ENCODE measurements around the gene CD1D. TPM values are rescaled to one million over a fixed set of nuclear protein-coding genes. Genes with fewer than 3 reads are reported as not detected.

The CD1D gene
- total RNA-seq, 4 donors from 2014 or later, result 0.38 to 11.2 (median 1.5) TPM

DNA sequence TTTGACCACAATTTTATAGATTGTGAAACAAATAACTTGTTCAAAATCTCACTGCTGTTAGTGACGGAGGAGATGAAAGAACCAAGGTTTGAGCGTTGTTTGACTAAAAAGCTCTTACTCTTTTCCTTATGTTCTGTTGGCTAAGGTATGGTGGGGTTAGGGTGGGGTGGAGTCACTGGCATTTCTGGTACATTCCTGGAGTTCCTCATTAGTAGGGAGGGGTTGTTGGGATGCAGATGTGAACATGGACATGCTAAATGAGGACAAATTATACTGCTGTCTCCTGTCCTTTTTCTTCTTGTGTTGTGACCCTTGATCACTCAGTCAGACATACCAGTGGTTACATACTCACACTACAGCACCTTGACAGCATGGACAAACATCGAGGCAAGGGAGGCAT, 26.2 kb upstream of the CD1D start:
- TF ChIP-seq, protein P1, sequence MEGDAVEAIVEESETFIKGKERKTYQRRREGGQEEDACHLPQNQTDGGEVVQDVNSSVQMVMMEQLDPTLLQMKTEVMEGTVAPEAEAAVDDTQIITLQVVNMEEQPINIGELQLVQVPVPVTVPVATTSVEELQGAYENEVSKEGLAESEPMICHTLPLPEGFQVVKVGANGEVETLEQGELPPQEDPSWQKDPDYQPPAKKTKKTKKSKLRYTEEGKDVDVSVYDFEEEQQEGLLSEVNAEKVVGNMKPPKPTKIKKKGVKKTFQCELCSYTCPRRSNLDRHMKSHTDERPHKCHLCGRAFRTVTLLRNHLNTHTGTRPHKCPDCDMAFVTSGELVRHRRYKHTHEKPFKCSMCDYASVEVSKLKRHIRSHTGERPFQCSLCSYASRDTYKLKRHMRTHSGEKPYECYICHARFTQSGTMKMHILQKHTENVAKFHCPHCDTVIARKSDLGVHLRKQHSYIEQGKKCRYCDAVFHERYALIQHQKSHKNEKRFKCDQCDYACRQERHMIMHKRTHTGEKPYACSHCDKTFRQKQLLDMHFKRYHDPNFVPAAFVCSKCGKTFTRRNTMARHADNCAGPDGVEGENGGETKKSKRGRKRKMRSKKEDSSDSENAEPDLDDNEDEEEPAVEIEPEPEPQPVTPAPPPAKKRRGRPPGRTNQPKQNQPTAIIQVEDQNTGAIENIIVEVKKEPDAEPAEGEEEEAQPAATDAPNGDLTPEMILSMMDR (IDR thresholded peaks at IDR 0.05; ENCODE audit: low read depth), result no peak

DNA sequence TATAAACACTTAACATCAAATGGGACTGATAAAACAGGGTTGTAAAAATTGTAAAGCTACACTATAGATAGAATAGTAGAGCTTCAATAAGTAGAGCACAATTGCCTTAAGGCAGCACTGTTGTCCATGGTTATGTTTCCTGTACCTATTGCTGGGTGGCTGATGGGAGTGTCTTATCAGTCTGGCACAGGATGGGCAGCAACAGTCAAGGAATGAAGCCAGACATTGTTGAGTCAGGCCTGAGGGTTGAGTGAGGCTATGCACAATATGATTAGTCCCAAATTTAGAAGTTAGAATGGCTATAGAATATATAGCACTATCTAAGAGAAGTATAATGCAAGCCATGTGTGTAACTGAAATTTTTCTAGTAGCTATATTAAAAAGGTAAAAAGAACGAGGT, 25.0 kb upstream of the CD1D start:
- TF ChIP-seq, protein P1 (IDR thresholded peaks at IDR 0.05; ENCODE audit: low read depth), result no peak

DNA sequence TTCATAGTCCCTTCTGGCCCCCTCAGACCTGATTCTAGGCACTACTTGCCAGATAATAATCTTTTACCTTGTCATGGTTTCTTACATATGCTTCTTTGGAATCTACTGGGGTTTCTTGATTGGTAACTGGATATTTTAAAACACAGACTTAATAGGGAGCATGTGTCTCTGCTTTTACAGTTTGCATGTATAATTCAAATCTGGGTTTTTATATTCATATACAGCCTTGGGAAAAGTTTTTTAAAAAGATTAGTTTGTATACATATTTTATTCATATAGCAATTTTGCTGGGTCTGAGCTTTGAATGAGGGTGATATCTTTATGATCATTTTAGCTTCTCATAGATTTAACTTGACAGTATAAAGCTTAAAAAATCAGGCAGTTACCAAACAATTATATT, 21.1 kb upstream of the CD1D start:
- TF ChIP-seq, protein P1 (IDR thresholded peaks at IDR 0.05; ENCODE audit: low read depth), result no peak

DNA sequence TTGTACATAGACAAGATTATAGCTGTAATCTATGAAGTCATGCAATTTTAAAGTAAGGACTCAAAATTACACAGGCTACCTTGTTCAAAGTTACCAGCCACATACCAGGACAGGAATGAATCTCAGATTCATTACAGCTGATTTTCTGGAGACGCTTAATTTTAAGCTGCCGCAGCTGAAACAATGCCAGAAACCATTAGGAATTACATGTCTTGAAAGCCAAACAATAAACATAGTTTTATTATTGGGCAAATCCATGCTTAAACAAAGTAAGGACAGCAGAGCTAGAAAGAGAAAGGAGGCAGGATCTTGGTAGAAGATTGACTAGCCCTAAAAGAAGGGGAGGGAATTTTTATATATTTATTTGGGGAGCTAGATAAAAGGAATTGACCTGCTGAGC, 19.2 kb upstream of the CD1D start:
- TF ChIP-seq, protein P1 (IDR thresholded peaks at IDR 0.05; ENCODE audit: low read depth), result no peak

DNA sequence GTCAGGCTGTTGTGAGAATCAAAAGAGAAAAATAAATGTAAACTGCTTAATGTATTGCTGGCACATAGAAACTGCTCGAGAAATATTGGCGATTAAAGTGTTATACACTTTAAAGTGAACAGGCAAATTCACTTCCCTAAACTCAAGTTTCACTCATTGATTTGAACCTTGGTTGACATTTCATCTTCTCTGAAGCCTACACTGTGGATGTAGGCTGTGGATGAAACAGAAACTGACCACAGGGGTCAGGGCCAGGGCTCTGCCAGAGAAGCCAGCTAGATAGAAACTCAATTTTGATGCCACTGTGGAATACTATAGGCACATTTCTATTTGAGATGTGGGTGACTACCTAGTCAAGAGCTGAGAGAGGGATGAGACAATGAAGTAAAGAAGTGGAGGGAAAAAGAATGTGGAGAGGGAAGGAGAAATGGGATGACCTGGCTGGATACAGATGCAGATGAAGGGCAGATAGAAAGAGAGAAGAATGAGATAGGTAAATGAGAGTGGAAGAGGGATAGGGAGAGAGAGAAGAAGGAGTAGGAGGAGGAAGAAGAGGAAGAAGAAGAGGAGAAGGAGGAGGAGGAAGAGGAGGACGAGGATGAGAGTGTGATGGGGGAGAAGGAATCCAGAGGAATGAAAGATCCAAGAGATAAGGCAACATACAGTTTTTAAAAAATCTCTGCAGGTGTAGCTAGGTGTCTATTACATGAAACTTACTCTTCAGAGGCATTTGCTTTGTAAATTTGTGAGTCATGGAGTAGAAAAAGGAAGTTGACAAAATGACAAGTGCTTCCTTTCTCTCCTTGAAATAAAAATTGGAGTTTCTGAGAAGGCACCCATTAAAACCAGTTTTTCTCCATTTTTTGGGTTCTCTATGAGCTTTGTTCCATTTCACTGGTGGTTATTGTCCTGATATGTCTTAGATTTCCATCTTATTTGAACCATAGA, 17.4 kb upstream of the CD1D start:
- TF ChIP-seq, protein P1 (IDR thresholded peaks at IDR 0.05; ENCODE audit: low read depth), result no peak

DNA sequence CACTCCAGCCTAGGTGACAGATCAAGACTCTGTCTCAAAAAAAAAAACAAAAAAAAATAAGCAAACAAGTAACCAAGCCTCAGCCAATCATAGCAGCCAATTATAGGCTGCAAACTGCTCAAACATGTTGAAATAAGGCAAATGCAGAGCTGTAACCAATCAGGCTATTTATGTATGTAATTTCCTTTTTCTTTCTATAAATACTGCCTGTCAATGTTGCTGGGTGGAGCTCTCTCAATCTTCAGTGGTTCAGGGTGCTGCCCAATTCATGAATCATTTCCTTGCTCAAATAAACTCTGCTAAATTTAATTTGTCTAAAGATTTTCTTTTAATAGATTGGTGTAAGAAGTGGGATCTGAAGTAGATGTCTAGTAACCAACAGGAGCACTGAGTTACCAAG, 11.6 kb upstream of the CD1D start:
- TF ChIP-seq, protein P1 (IDR thresholded peaks at IDR 0.05; ENCODE audit: low read depth), result no peak

DNA sequence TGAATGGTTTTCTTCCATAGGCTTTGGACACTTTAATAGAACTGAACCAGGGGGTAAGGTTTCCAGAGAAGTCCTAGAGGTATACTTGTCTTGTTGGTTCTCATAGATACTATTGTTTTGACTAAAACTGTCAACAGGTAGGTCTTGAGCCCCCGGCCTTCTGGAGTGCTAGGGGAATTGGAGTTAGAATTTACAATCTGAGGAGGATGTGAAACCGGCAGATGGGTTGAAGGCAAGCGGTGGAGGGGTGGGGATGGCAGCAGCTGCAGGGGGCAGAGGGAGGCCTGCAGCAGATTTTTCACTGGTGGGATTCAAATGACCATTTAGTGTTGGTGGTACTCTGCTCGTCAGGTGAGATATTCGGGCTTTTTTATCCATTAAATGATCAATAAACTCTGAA, 4.3 kb upstream of the CD1D start:
- TF ChIP-seq, protein P1 (IDR thresholded peaks at IDR 0.05; ENCODE audit: low read depth), result no peak

Data from subcutaneous adipose tissue (tissue), 4 donors.